ENCODE data around the gene VASN.

DNA sequence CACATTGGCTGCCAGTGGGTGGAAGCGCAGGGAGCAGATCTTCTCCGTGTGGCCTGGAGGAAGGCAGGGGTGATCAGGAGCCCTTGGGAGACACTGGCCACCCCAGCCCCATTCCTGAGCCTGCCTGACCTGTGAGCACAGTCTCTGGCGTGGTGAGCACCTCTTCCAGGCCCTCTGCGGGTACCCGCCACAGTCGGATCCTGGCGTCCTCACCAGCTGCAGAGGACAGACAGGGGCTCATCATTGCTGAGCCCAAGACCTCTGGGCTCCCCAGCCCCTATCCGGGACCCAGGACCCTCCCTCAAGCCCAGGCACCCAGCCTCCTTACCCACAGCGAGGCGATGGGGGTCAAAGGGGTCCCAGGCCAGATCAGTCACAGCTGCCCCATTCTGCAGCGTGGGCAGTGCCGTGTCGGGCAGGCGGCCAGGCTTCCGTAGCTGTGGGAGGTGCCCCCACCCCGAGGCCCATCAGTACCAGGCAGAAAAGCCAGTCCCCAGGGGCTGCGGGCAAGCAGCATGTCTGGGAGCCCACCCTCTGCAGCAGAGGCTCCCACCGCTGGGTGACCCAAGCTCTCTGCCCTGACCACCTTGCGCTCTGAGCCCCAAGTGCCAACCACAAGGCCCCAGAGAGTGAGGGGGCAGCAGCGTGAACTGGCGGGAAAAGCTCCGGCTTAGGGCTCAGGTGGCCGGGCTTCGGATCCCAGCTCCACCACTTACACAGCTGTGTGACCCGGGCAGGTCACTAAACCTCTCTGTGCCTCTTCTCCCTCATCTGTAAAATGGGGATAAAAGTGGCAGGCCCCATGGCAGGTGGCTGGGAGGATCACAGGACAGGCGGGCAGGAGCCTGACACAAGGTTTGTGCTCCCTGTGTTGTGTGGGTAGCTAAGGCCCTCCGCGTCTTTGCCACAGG, 10.4 kb upstream of the VASN start:
- TF ChIP-seq, protein P1, sequence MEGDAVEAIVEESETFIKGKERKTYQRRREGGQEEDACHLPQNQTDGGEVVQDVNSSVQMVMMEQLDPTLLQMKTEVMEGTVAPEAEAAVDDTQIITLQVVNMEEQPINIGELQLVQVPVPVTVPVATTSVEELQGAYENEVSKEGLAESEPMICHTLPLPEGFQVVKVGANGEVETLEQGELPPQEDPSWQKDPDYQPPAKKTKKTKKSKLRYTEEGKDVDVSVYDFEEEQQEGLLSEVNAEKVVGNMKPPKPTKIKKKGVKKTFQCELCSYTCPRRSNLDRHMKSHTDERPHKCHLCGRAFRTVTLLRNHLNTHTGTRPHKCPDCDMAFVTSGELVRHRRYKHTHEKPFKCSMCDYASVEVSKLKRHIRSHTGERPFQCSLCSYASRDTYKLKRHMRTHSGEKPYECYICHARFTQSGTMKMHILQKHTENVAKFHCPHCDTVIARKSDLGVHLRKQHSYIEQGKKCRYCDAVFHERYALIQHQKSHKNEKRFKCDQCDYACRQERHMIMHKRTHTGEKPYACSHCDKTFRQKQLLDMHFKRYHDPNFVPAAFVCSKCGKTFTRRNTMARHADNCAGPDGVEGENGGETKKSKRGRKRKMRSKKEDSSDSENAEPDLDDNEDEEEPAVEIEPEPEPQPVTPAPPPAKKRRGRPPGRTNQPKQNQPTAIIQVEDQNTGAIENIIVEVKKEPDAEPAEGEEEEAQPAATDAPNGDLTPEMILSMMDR (IDR thresholded peaks at IDR 0.05), result no peak
- no peak for TF ChIP-seq POLR2A (IDR thresholded peaks at IDR 0.05)
